B cell (primary cell): Measurements from ENCODE around the gene TMEM30B. TPM values are rescaled to one million over a fixed set of nuclear protein-coding genes. Genes with fewer than 3 reads are reported as not detected.

Experiments
- ATAC-seq: fragments of 200-7000 bp; cut with Tn5 transposase; one replicate; pipeline ENCODE4 v1.10.0; 2021; ENCODE audit warnings: low read depth, mild to moderate bottlenecking, moderate number of reproducible peaks, moderate library complexity
- CTCF ChIA-PET: fragments of 350-600 bp; sonication (Branson Sonifier 250); formaldehyde crosslinking; loops from one replicate; lab custom pipeline; 2021; ENCODE audit warnings: antibody characterized with exemption, inconsistent platforms; lab: Charles Lee
- POLR2A ChIA-PET: fragments of 350-600 bp; sonication (Branson Sonifier 250); formaldehyde crosslinking; loops from one replicate; lab custom pipeline; 2021; ENCODE audit warnings: antibody characterized with exemption; lab: Charles Lee
- DNase-seq: peaks from one replicate; pipeline ENCODE4 v3.0.0; 2013
- H2AFZ ChIP-seq: 2 replicates; pipeline ENCODE4 v1.6.1; 2012; ENCODE audit warnings: mild to moderate bottlenecking, low read depth, low read length; ENCODE audit not compliant: insufficient read depth, poor library complexity, severe bottlenecking
- H3K27ac ChIP-seq, 2 donors: 1 replicate in 1 of 2; 2 replicates in 1 of 2; pipeline ENCODE4 v1.5.1; 2012 to 2013; ENCODE audit warnings: low read length in 2 of 2, mild to moderate bottlenecking in 2 of 2, moderate library complexity in 1 of 2
- H3K27me3 ChIP-seq, 4 experiments: fragments of 200-600 bp in 1 of 4; sonication (generic) in 1 of 4; replicated peaks in 1 of 4; 1 replicate in 2 of 4; 2 replicates in 2 of 4; pipeline versions ENCODE4 v1.6.1 to v1.7.0; 2013 to 2016; ENCODE audit warnings: low read length in 3 of 4, mild to moderate bottlenecking in 2 of 4, mixed read lengths in 1 of 4, moderate library complexity in 1 of 4; ENCODE audit not compliant: insufficient read depth in 4 of 4, control insufficient read depth in 3 of 4; ENCODE audit errors: control extremely low read depth in 1 of 4
- H3K36me3 ChIP-seq, 2 experiments: replicated peaks in 1 of 2; 1 replicate in 1 of 2; 2 replicates in 1 of 2; pipeline versions ENCODE4 v1.6.1 to v1.7.1; 2013; ENCODE audit warnings: low read length in 1 of 2; ENCODE audit not compliant: insufficient read depth in 2 of 2, control insufficient read depth in 1 of 2; ENCODE audit errors: control extremely low read depth in 1 of 2, extremely low read depth in 1 of 2
- H3K4me1 ChIP-seq, 2 donors: fragments of 200-600 bp in 1 of 2; sonication (generic) in 1 of 2; 1 replicate in 1 of 2; 2 replicates in 1 of 2; pipeline versions ENCODE4 v1.5.1 to v1.6.1; 2013 to 2017; ENCODE audit warnings: low read length in 2 of 2; ENCODE audit not compliant: control insufficient read depth in 2 of 2, insufficient read depth in 2 of 2
- H3K4me2 ChIP-seq: replicated peaks from 2 replicates; pipeline ENCODE3; 2012; ENCODE audit warnings: mild to moderate bottlenecking, low read depth, low read length; ENCODE audit not compliant: poor library complexity, severe bottlenecking
- H3K4me3 ChIP-seq, 5 experiments: fragments of 200-600 bp in 1 of 5; sonication (generic) in 1 of 5; 1 replicate in 3 of 5; 2 replicates in 2 of 5; pipeline versions ENCODE4 v1.5.1 to v1.7.0; 2011 to 2016; ENCODE audit warnings: low read length in 4 of 5, mild to moderate bottlenecking in 4 of 5, low read depth in 2 of 5, control low read depth in 1 of 5, moderate library complexity in 1 of 5; ENCODE audit not compliant: insufficient read depth in 1 of 5; ENCODE audit errors: control extremely low read depth in 1 of 5, extremely low read depth in 1 of 5
- H3K79me2 ChIP-seq: fragments of 200-600 bp; sonication (generic); one replicate; pipeline ENCODE4 v1.6.0; 2016; ENCODE audit warnings: low read length; ENCODE audit not compliant: control insufficient read depth, insufficient read depth
- H3K9ac ChIP-seq: fragments of 200-600 bp; sonication (generic); 2 replicates; pipeline ENCODE4 v1.6.1; 2017; ENCODE audit warnings: mild to moderate bottlenecking, low read length, moderate library complexity
- H3K9me3 ChIP-seq, 3 donors: one replicate each; pipeline versions ENCODE4 v1.6.1 to v1.7.1; 2013; ENCODE audit warnings: low read length in 2 of 3; ENCODE audit not compliant: control insufficient read depth in 2 of 3, insufficient read depth in 1 of 3; ENCODE audit errors: control extremely low read depth in 1 of 3
- H4K20me1 ChIP-seq: 2 replicates; pipeline ENCODE4 v1.6.0; 2012; ENCODE audit warnings: mild to moderate bottlenecking, low read length; ENCODE audit not compliant: insufficient read depth, control insufficient read depth, poor library complexity, severe bottlenecking
- H3K27ac Mint-ChIP-seq: one replicate; pipeline ENCODE4 v1.8.0; 2021; ENCODE audit warnings: mixed read lengths
- H3K27me3 Mint-ChIP-seq: one replicate; pipeline ENCODE4 v1.8.0; 2021; ENCODE audit warnings: mixed read lengths
- H3K4me1 Mint-ChIP-seq: one replicate; pipeline ENCODE4 v1.8.0; 2021; ENCODE audit warnings: mixed read lengths
- H3K4me3 Mint-ChIP-seq: one replicate; pipeline ENCODE4 v1.8.0; 2021; ENCODE audit warnings: mixed read lengths
- H3K9me3 Mint-ChIP-seq: one replicate; pipeline ENCODE4 v1.8.0; 2022; ENCODE audit warnings: mixed read lengths; ENCODE audit not compliant: insufficient read depth
- CTCF ChIP-seq: fragments of 200-600 bp; IDR thresholded peaks from one replicate; pipeline ENCODE4 v1.8.0; 2022; ENCODE audit warnings: antibody characterized with exemption, mild to moderate bottlenecking
- EZH2 ChIP-seq: IDR thresholded peaks from 2 replicates; pipeline ENCODE4 v1.6.1; 2012; ENCODE audit warnings: borderline replicate concordance, low read depth, mild to moderate bottlenecking, moderate library complexity, low read length; ENCODE audit not compliant: insufficient read depth, poor library complexity, severe bottlenecking
- WGBS: methylation state at CpG from one replicate; pipeline ENCODE4 v1.1.5; 2013; ENCODE audit warnings: missing lambda C conversion rate; ENCODE audit not compliant: insufficient coverage; 5-methylcytosine and 5-hydroxymethylcytosine counted together
- intact Hi-C: fragments of 100-400 bp; cut with micrococcal nuclease; formaldehyde crosslinking; loops from one replicate; pipeline ENCODE4 v1.10.0; 2022
- polyA plus RNA-seq: library from polyadenylated mRNA; depleted of rRNA; stranded (reverse); fragments of >200 nt; gene quantifications from 2 replicates; pipeline ENCODE4 v1.2.3, GENCODE V29; 2012
- total RNA-seq, 2 donors: library from RNA; stranded (reverse); fragments of 120-200 nt in 1 of 2; gene quantifications; 1 replicate in 1 of 2; 2 replicates in 1 of 2; pipeline versions ENCODE4 v1.2.3 to v1.2.4, GENCODE V29; 2013 to 2022

TMEM30B gene
- total and polyA plus RNA-seq, 2 donors (not counting 1 experiment from before 2014, with no cell fraction given) = 0.19 to 0.20 TPM

- Histone ChIP-seq H3K36me3 (no peaks in the 10 kb centered on the region), H3K4me1 (no peaks in the 10 kb centered on the region), H3K9me3 (no peaks in the 10 kb centered on the region), H3K27ac (no peak overlapping the region), H4K20me1 (no peaks in the 10 kb centered on the region), H3K4me2 (no peak overlapping the region), H3K9ac (no peak overlapping the region), H3K4me3 (no peak overlapping the region), H3K27me3 (no peaks in the 10 kb centered on the region), H3K79me2 (no peaks in the 10 kb centered on the region), H2AFZ (no peak overlapping the region)
- no peaks in the 10 kb centered on the region for H3K9me3 Mint-ChIP-seq
- CTCF ChIA-PET = interaction anchor here (3.8 kb wide), 1 partner anchor 538 kb away, joined by 36 read pairs; no protein-coding TSS in a partner anchor
- no peak for DNase-seq
- 20% methylated on average over 2 of the region's 3 CpGs for WGBS
- intact Hi-C loops = loop anchor here (5.0 kb wide), 1 partner anchor 828 kb away; no protein-coding TSS in a partner anchor
- TF ChIP-seq CTCF (no peak), EZH2 (no peak)
- H3K4me1 Mint-ChIP-seq = no peaks in the 10 kb centered on the region
- H3K27me3 Mint-ChIP-seq = peaks cover 4% of the 10 kb centered on the region
- POLR2A ChIA-PET = no interaction called here
- no peak overlapping the region for H3K27ac Mint-ChIP-seq
- H3K4me3 Mint-ChIP-seq = no peak overlapping the region
- no peak for ATAC-seq
These were observed 17.7 kb upstream of the TMEM30B start for GRCh38 chr14:61298824-61299223.

- Histone ChIP-seq H3K79me2 (no peaks in the 10 kb centered on the region), H3K9me3 (no peaks in the 10 kb centered on the region), H3K27me3 (no peaks in the 10 kb centered on the region), H3K4me2 (no peak overlapping the region), H3K27ac (no peak overlapping the region), H4K20me1 (no peaks in the 10 kb centered on the region), H3K4me1 (no peaks in the 10 kb centered on the region), H3K9ac (no peak overlapping the region), H2AFZ (no peak overlapping the region), H3K36me3 (no peaks in the 10 kb centered on the region), H3K4me3 (no peak overlapping the region)
- Mint-ChIP-seq H3K27me3 (peaks cover 10% of the 10 kb centered on the region), H3K27ac (no peak overlapping the region), H3K4me3 (no peak overlapping the region), H3K4me1 (no peaks in the 10 kb centered on the region), H3K9me3 (no peaks in the 10 kb centered on the region)
- ChIA-PET POLR2A (no interaction called here), CTCF (interaction anchor here (0.6 to 3.8 kb wide), 3 partner anchors 9 to 540 kb away, joined by 3 to 36 read pairs (median 3); no protein-coding TSS in a partner anchor)
- WGBS = 77% methylated on average over 3 of the region's 6 CpGs
- intact Hi-C loops = loop anchor here (1.0 to 5.0 kb wide), 3 partner anchors 159 to 830 kb away; no protein-coding TSS in a partner anchor
- TF ChIP-seq EZH2 (no peak), CTCF (no peak)
- DNase-seq (no peak), ATAC-seq (no peak)
These were observed 16.4 kb upstream of the TMEM30B start for GRCh38 chr14:61297581-61297980.
